UCSD-AML1 (cell line): Measurements from ENCODE around the gene CACNA1A.
"Not testable (repeated sequence)": the region's sequence is repeated elsewhere in the genome, so short reads cannot be mapped to it uniquely, and the experiment has no call there.

Source experiments
- DNase-seq: peaks from one replicate; lab custom pipeline; 2025; ENCODE audit not compliant: unreplicated experiment; lab: John Stamatoyannopoulos, UW

The CACNA1A gene

DNA sequence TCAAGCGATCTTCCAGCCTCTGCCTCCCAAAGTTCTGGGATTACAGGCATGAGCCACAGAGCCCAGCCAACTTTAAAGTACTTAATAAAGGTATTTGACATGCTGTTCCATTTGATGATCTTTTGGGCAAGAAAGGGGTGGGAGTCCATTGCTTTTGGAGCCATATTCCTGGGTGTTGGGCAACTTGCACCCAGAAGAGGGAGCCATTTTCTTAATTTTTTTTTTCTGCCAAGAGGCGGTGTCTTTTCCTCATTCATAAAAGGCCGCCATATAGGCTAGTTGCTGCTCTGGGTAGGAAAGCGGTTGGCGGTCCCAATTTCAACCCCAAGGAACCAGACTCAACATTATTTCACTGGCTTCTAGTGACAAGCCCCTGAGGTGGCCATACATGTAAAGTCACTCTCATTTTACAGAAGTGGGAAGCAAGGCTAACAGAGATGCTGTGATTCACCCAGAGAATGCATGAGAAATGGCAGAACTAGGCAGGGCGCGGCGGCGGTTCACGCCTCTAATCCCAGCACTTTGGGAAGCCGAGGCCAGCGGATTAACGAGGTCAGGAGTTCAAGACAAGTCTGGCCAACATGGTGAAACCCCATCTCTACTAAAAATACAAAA is 139.6 kb downstream of the CACNA1A start:
- no peak for DNase-seq

DNA sequence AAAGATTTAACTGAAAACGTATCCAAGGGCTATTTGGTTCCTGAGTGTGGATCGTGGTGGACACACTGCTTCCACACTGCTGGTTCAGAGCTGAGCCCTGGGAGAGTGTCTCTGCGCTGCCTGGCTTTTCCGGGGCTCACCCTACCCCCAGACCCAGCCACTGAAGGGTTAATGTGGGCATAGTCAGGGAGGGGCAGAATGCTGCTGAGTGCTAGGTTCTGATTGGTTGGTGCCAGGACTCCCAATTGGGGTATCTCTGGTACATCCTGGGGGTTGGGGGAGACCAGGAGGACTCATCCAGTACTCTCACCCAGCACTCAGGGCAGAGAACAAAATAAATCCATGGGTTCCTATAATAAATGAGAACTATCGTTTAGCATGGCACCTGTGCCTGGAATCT is 142.3 kb downstream of the CACNA1A start:
- no peak for DNase-seq

DNA sequence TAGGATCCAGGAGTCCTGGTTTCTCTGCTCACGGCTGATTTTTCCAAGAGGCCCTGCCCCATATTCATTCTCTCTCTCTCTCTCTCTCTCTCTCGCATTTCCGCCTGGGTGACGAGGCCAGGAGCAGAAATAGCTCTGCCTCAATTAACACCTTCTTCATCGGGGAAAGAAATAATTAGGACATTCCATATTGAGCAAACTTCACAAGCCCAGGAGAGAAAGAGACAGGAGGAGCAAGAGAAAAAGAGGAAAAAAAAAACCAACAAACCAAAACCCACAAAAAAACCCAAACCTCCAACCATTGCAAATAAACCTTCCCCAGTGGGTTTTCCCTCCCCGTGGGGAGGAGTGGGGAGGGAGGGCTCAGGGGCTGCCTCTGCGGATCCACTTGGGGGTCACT is 143.0 kb downstream of the CACNA1A start:
- no peak for DNase-seq

DNA sequence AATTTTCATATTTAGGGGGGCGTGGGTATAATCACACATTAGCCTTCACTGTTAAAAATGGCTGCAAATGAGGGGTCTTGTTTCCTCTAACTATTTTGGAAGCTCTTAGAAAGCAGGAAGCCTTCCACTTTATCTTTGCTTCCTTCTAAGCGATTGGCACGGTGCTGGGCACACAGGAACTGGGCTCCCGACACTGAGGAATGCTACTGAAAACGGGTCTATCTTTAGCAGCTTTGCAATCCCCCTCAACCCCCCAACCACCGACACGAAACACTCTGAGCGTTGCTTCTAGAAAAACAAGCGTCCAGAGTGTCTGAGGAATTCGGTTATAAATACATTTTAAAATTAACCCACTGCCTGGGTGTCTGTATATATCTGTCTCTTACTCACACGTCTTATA is 143.6 kb downstream of the CACNA1A start:
- DNase-seq = no peak

DNA sequence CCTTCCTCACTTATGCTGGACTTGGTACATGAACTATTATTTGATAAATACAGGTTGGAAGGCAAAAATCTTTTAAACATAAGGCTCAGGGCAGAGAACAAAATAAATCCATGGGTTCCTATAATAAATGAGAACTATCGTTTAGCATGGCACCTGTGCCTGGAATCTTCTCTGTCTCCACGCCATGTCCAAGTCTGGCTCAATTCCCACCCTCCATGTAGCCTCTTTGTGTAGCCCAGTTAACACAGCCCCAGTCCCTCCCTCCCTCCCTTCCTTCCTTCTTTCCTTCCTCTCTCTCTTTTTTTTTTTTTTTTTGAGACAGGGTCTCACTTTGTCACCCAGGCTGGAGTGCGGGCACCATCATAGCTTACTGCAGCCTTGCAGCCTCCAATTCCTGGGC is 144.6 kb downstream of the CACNA1A start:
- not testable (repeated sequence) for DNase-seq

DNA sequence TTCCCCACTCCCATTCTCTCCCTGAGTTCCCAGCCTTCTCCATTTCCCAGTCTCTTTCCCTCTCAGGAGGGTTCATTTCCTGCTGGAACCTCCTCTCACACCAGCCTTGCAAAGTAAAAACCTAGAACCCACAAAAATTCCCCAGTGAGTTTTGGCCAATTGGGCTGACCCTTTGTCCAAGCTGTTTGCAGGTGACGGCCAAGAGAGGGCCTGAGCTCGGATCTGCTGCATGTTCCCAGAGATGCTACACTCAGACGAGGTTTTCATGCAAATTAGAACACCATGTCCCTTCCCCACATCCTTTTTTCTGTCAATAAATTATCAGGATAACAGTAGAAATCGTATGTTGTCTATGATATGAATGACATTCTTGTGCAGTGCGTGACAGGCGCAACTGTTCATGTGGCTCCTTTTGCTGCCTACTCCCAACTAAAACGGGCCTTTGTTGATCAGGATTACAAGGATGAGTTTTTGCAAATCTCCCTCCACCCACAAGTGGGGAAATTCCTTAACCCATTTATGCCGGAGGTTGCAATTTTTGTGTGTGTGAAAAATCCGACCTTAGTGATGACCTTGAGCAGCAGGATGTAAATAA is 149.5 kb downstream of the CACNA1A start:
- no peak for DNase-seq

DNA sequence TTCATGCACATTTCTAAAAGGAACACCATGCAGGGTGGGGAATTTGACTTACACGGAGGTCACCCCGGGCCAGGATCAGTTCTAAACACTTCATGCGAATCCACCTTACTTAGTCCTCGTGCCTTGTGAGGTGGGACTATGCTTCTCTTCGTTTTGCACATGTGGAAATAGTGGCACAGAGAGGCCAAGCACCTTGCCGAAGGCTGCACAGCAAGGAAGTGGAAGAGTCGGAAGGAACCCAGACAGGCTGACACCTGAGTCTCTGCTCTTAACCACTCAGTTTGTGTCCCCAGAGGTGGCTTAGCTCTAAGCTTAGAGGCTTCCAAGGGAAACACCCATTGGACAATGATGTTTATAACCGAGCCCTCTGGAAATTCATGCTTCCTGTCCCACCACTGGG is 150.1 kb downstream of the CACNA1A start:
- no peak for DNase-seq

DNA sequence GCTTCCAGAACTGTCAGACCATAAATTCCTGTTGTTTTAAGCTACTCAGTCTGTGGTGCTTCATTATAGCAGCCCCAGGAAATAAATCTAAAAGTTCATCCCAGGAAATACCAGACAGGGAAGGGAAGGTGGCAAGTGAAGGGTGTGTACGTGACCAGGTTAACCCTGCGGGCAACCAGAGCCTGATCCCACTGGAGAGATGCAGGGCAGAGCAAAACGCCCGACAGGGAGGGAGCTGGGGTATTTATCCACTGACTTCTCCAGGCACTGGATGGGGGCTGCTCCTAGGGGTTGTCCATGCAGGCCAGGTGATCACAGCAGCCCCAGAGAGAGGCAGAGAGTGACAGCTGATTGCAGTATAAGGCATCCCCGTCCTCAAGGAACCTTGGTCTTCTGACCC is 150.9 kb downstream of the CACNA1A start:
- DNase-seq = no peak

DNA sequence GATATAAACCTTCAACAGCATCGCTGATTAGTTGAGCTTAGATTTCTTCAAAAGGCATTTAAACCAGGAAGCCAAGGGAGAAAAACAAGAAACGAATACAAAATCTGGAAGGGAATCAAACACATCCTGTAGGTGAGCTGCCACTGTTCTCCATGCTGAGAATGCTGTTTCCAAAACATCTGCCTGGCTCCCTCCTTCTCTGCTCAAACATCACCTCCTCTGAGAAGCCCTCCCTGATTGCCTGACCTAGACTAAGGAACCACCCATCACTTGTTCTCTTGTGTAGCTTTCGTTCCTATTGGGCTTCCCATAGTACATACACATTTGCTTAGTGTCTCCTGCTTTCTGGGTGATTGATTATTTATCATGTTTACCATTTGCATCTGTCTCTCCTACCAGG is 152.7 kb downstream of the CACNA1A start:
- no peak for DNase-seq

DNA sequence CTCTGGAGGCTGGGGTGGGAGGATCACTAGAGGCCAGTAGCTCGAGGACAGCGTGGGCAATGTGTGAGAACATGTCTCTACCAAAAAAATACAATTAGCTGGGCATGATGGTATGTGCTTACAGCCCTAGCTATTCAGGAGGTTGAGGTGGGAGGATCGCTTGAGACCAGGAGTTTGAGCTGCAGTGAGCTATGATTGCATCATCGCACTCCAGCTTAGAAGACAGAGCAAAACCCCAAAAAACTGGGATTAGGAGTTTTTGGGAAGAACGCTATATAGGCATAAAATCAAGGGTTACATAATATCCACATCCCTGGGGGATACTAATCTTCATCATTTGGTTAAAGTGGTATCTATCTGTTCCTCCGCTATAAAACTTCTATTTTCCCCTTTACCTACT is 155.5 kb downstream of the CACNA1A start:
- DNase-seq = no peak

DNA sequence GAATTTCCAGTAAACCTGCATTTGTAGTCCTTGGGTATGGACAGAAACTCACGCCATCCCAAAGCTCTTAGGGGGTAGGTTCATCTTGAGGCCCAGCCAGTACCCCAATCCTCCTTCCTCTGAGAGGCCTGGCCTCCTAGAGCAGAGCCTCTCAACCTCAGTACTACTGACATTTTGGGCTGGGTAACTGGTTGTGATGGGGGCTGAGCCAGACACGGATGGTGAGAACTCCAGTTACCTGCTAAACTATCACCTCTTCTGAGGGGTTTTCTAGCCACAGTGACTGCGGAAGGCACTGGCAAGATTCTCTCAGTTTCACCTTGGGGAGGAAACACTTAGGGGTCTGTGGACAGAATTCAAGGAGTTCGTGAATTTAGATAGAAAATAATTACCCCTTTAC is 156.2 kb downstream of the CACNA1A start:
- DNase-seq = no peak

DNA sequence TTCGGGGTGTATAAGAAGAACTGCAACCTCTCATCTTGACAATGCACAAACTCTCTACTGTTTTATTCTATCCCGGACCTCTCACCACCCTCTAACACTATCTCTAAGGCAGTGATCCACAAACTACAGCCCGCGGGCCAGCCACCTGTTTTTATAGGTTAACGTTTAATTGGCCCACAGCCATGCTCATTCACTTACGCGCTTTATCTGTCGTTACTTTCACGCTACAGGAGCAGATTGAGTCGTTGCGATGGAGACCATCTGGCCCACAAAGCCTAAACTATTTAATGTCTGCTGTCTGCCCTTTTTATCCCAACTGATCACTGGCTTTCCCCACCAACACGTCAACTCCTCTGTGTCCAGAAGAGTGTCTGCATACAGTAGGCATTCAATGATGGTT is 158.9 kb downstream of the CACNA1A start:
- no peak for DNase-seq

DNA sequence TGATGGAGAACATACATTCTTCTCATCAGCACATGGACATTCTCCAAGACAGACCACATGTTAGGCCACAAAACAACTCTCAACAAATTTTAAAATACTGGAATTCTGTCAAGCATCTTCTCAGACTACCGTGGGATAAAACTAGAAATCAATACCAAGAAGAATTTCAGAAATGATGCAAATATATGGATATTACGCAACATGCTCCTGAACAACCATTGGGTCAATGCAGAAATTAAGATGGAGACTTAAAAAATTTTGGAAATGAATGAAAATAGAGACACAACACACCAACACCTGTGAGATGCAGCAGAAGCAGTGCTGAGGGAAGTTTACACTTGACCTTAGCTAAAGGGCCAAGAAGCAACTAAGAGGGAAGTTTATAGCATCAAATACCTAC is 162.8 kb downstream of the CACNA1A start:
- no peak for DNase-seq

DNA sequence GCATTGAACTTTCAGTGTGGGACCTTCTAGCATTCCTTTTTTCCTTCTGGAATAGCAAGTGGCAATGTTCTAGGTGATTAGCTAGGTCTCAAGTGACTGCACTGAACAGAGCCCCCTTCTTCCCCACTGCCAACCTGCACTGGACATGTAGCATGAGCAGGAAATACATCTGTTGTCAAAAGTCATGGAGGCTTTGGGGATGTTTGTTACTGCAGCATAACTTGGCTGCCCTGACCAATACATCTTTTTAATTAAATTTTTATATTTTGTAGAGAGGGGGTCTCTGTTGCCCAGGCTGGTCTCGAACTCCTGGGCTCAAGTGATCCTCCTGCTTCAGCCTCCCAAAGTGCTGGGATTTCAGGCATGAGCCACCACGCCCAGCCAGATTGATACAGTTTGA is 163.6 kb downstream of the CACNA1A start:
- no peak for DNase-seq

DNA sequence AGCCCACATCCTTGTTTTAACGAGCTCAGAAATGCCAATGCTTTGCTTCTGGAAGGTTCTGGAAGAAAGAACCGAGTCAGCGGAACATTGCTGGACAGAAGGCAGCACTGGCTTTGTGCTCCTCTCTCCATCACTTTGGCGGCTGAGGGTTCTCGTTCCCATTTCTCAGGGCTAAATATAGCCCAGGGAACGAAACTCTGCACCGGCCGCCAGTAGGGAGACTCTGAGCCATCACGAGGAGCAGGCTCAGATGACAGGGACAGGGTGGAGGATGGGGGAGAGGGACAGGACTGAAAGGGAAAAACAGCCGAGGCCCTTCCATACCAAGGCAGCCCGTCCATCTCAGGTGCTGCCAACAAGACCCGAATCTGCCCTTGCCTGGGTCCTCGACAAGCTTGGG is 166.4 kb downstream of the CACNA1A start:
- no peak for DNase-seq

DNA sequence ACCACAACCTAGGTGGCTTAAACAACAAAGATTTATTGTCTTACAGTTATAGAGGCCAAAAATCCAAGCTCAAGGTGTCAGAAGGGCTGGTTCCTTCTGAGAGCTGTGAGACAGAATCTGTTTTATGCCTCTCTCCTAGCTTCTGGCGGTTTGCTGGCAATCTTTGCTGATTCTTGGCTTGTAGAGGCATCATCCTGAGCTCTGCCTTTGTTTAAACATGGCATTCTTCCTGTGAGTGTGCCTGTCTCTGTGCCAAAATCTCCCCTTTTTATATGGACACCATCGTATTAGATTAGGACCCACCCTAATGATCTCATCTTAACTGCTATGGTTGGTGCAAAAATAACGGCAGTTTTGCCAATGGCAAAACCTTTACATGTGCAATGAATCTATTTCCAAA is 169.1 kb downstream of the CACNA1A start:
- DNase-seq = no peak

DNA sequence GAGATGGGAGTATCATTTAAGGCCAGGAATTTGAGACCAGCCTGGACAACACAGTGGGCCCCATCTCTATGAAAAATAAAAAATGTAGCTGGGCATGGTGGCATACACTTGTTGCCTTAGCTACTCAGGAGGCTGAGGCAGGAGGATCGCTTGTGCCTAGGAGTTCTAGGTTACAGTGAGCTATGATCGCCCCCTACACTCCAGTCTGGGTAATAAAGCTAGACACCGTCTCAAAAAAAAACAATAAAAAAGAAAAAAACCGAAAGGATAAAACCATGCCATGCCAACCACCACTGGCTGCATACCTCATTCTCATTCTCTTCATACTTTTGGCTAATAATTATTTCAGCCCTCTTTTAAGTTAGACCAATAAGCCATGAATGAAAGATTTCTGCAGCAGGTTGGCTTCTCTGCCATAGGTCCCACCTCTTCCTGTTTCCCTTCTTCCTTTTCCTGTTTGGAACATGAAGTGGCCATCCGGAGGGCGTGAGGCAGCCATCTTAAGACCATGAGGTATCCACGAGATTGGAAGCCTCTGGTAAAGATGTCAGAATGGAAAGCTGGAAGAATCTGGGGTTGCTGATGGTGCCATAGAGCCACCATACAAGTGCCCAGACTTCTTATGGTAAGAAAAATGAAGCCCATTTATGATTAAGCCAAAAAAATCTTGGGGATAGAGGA is 171.3 kb downstream of the CACNA1A start:
- DNase-seq = no peak

DNA sequence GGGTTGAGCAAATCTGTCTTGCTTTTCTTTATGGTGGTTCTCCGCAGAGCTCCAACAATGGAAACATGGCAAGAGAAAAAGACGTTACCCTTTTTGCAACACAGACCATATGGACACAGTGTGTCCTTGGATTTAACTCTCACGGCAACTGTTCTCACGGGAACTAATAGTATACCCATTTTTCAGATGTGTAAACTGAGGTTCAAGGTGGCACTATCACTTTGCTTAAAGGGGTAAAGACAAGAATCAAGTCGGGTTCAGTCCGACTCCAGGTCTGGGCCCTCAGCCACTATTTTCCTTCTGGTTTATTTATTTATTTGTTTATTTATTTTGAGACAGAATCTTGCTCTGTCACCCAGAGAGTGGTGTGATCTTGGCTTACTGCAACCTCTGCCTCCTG is 176.0 kb downstream of the CACNA1A start:
- DNase-seq = no peak

DNA sequence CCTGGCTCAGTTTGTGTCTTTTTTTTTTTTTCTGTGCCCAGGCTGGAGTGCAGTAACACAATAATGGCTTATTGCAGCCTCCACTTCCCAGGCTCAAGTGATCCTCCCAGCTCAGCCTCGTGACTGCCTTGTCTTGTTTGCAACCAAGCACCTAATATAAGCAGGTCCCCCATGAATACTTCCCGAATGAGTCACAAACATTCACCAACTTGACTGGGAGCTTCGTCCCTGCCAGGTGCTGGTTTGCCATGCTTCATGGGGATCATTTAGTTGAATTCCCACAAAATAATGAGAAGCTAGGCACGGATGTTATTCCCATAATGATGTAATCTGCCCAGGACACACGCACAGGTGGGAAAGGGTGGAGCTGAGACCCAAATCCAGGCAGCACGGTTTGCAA is 176.5 kb downstream of the CACNA1A start:
- DNase-seq = no peak

DNA sequence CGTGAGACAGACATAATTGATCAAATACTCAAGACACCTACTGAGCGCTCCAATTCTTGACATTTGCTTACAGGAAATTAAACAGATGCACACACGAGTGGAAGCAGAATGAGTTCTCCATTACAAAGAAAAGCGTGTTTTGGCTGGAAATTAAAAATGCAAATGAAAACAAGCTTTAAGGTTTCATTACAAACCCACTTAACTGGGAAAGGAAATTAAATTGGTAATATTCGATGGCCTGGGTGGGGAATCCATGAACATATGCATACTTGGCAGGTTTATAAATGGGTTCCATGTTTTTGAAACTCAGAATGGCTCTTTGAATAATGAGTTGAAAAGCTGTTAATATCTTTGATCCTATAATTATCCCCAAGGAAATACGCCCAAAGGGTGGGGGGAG is 178.0 kb downstream of the CACNA1A start:
- DNase-seq = no peak

DNA sequence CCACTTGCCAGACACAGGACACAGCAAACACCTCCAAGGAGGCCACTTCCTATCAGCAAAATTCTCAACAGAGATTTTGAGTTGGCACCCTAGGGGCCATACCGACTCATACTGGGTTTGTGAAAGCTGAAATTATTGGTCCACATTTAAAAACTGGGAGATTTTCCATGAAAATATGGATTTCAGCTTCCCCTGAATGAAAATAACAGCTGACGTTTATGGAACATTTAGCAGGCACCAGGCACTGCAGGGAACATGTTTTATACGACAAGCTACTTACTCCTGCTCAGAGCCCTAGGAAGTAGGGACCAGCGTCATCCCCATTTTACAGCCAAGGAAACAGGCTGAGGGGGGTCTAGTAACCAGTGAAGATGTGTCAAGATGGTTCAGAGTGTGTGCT is 186.8 kb downstream of the CACNA1A start:
- no peak for DNase-seq

DNA sequence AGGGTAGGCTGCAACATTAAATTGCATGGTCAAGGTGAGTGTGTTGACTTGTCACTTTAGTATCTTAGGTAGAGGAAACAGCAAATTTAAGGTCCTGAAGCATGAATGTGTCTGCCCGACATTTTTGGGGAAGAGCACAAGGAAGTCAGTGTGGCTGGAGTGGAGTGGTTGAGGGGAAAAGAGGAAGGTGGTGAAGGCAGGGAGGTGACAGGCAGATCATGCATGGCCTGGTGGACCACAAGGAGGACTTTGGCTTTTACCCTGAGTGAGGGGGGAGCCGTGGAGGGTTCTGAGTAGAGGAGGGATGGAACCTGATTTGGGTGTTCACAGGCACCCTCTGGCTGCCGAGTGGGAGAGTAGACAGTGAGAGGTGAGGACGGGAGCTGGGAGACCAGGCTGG is 188.1 kb downstream of the CACNA1A start:
- no peak for DNase-seq

DNA sequence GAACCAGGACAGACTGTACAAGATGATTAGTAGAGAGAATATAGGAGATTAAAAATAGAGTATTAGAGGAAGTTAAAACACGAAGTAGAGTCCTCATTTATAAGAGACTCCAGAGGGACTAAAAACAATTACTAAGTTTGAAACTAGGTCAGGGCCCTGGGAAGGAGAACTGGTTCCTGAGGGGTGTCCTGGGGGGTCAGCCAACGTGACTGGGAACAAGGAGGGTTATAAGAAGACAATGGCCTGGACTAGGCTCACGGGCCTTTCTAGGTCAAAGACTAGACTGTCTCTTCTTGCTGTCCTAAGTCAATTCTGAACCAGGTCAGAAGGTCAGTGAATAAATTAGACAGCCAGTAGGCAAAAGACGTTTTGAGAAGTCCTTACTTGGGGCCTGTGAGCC is 190.8 kb downstream of the CACNA1A start:
- no peak for DNase-seq
